ENCODE measurements around the gene HTRA1.

Gene HTRA1

DNA sequence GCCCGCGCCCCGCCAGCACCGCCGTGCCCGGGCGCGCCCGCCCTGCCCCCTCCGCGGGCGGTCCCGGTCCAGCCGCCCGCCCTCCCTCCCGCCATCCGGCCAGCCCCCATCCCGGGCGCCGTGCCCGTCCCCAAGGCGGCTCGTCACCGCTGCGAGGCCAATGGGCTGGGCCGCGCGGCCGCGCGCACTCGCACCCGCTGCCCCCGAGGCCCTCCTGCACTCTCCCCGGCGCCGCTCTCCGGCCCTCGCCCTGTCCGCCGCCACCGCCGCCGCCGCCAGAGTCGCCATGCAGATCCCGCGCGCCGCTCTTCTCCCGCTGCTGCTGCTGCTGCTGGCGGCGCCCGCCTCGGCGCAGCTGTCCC lies at the start of gene HTRA1:
HTRA1 (plus strand) TSS at position 187 of the 362 bp plus-strand sequence; CDS start at position 287, 100 bp downstream.
- DNase-seq, result peak; percentile 52 to 76 (median 67)

DNA sequence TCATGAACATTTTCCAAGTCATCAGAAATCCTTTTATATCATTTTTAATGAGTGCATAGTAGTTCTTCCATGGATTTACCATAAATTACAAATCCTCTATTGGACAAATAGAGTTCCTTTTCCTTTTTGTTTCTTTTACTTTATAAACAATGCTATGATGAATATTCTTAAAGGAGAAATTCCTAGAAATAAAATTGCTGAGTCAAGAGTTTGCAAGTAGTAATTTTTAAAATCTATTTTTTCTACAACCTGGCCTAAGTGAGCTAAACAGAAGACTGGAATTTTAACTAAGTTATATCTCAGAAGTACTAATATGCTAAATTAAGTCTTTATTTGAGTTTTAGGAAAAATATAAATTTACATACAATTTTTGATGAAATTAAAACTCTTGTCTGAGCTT lies 48.0 kb upstream of the HTRA1 start:
- DNase-seq, result no peak

DNA sequence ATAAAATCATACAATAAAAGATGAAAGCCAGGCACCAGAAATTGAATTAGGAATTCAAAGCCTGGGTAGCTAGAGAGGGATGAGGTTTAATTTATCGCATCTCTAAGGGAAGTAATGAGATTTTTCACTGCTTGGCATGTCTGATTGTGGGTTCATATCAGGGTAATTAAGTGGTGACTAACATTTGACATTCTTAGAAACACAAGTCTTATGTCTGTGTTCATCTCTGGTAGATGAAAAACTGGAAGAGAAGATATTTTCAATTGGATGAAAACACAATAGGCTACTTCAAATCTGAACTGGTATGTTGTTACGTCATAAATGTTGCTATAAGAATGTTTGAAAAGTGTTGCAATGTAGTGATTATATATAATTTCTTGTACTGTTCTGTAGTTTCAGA lies 43.7 kb upstream of the HTRA1 start:
- no peak for DNase-seq

DNA sequence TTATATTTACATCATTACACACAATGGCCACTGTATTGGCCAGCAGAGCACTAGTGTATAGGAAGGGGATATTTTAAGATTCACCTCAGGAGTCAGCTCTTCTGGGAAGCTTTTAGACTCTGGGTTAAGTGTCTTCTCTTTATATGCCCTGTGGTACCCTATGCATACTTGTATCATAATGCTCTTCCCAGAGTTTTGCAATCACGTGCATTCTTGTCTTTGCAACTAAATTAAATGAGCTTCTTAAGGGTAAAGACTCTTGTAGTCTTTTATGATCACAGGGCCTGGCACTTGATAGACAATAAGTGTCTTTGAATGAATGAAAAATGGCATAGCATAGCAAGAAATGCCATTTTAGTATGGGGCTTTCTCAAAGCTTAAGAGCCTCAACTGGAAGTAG lies 42.3 kb upstream of the HTRA1 start:
- peak; percentile 41 to 76 (median 58) for DNase-seq

DNA sequence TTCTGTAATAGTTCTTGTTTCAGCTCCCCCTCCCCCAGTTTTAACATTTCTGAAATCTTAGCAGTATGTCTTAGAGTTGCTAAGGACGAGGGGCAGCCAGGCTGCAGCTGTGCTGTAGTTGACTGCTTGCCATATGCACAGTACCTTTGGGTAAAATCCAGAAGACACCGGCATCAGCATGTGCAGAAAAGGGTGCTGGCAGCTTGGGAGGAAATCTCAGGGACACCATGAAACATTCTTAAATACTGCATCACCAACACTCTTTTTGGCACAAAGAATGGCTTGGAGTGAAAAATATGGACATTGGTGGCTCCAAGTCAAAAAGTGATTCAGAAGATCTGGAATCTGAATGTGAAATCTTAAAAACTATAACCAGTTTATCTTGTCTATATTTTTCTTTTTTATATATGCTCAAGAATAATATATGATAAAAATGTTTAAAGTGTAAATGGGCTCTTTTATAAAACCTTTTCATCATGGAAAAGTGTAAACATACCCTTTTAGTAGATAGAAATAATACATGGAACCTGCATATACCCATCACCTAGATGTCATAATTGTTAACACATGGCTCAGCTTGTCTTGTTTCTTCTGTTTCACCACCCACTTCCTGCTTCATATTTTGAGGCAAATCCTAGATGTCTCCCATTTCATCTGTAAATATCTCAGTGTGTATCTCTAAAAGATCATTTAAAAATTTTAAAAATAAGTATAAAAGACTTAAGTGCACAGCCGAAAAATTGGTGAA lies 41.3 kb upstream of the HTRA1 start:
- no peak for DNase-seq

DNA sequence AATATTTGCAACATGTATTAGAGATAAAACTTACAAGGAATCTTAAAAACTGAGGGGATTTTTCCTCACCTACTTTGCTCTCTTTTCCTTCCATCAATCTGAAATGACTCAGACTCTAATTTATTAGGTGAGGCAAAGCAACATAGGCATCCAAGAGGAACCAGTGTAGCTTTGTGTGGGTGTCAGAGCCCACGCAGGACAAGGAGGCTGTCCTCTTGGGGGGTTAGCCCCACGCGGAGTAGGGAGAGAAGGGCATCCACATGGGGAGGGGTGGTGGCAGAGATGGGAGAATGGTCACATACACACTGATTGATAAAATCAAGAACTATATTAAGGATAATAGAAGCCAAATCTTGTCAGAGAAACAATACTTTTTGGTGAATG lies 40.7 kb upstream of the HTRA1 start:
- no peak for DNase-seq

DNA sequence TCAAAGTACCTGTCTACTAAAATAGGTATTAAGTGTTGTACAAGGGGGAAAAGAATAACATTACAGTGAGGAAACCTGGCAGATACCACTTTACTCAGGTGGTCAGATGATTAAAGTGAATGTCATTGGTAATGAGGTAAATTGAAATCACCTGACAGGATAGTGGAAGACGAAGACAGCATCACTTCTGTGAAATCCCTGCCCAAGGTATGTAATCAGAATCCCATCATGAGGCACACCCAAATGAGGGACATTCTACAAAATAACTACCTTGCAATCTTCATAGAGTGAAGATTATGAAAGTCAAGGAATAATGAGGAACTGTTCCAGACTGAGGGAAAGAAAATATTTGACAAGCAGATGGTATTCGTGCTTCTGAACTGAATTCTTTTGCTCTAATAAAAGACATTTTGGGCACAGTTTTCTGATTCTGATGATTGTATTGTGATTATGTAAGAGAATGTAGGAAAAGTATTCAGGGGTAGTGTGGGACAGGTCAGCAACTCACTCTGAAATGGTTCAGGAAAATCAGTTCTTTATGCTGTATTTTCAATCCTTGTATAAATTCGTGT lies 40.2 kb upstream of the HTRA1 start:
- peak in 2 of 3 donors; percentile 11 to 31 for DNase-seq

DNA sequence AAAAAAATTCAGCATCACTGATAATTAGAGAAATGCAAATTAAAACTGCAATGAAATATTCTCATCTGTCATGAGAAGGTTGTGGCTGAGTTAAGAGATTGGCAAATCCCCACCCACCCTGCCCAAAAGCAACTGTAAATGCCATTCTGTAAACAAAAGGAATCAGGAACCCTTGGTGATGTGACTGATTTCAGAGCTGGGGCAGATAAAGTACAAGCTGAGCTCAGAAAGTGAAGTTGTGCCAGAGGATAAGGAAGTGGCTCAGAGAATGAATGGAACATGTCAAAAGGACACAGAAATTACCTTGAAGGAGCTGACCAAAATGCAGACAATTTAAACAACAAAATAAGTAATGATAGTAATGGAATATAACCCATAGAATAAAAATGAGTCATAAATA lies 39.6 kb upstream of the HTRA1 start:
- peak; percentile 71 to 82 (median 76) for DNase-seq

DNA sequence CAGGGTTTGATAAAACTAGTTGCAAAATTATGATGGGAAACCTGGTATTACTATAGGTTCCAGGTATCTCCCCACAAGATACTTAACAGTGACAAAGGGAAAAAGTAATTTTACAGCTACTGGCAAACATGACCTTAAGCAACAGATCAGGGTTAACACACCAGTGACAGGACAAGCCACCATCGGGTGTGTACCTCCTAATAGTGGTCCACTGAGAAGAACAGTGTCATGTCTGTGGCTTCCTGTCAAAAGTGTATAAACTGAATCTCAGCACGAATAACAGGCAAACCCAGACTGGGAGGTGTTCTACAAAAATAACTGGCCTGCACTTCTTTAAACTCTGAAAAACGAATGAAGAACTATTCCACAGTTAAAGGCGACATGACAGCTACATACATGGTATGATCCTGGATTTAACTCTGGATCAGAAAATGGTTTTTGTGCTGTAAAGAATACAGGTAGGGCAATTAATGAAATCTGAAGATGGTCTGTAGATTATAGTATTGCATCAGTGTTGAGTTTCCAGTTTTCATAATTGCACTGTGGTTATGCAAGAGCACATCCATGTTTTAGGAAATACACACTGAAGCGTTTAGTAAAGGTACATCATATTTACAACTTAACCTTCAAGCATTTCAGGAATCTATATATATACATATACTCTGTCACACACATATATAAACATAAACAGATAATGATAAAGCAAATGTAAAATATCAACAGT lies 38.9 kb upstream of the HTRA1 start:
- DNase-seq, result peak in 2 of 3 donors; percentile 31 to 38

DNA sequence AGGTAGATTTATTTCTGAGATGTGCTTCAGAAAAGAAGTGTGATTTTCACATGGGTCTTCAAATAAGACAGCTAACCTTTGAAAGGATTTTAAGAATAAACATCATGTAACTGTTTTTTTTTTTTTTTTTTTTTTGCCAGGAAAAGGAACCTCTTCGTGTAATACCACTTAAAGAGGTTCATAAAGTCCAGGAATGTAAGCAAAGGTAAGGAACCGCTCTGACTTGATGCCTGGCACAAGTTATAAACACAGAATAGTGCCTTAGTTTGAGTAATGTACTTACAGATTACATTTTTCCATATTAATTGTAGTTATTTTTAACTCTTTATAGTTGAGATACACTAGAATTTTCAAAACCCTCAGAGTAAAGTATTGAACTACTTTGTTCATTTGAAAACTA lies 37.3 kb upstream of the HTRA1 start:
- no peak for DNase-seq

DNA sequence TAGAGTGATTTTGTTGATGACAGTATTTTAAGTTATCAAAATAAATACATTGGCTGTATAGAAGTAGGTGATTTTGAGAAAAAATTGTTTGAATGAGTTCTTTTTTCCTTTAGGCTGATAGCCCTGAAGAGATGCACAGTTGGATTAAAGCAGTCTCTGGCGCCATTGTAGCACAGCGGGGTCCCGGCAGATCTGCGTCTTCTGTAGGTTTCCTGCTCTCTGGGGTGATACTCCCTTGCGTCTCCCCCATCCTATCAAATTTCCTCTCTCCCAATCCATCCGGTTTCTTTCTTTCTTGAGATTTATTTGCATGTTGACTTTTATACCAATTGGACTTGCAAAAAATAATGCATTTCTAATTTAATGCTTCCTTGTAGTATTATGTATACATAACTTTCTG lies 34.5 kb upstream of the HTRA1 start:
- DNase-seq, result no peak

DNA sequence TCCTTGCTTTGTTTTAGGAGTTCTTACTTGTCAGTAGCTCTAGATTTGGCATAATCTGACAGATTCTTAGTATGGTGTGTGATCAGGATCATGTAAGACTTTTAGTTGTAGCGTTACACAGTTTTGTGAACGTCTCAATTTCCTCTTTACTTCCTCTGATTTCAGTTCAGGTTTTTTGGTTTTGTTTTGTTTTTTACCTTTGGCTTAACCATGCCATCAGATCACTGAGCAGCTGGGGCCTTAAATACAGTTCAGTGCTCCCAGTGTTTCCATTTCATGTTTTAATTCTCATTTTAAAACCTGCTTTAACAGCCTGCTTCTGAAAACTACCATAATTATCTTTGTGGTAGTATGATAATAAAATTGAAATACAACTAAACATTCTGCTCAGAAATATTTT lies 34.1 kb upstream of the HTRA1 start:
- DNase-seq, result no peak

DNA sequence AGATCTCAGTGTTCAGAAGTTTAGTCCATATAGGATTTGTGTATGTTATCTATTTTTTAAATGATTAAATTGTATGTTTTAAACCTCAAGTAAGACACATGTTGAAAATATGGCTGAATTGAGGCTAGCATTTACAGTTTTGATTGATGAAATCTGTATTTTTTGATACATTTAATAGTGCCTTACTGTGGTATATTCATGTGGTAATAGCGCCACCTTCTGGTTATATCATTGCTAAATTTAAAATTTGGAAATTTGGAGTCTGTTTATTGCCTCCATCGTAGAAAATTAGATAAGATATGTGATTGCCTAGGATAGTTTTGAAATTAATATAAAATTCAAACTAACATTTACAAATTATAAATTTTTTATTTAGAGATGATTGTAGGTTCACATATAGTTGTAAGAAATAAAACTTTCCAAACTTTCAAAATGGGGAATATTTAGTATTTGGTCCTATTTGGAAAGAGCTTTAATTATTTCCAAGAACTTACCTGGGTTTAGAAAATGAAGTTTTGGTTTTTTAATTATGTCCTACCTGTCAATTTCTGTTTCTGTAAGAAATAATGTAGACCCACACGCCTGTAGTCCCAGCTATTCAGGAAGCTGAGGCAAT lies 26.0 kb upstream of the HTRA1 start:
- DNase-seq, result peak; percentile 67 to 87 (median 77)

DNA sequence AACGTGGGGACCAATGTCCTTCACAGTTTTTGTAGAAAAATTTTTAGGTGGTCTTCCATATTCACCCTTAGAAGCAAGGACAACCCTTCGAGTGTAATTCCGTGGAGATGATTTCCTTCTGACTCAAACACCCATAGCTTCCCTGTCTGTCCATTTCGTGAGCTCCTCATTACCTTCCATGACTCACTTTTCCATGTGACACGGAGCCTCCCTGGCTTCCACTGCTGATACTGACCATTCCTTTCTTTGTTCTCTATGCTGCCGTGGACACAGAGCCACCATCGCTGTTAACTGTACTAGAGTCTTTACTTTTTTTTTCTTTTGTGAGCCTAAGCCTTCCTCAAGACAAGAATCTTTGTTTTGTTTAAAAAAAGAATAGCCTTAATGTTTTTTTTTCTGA lies 19.4 kb upstream of the HTRA1 start:
- DNase-seq, result no peak

DNA sequence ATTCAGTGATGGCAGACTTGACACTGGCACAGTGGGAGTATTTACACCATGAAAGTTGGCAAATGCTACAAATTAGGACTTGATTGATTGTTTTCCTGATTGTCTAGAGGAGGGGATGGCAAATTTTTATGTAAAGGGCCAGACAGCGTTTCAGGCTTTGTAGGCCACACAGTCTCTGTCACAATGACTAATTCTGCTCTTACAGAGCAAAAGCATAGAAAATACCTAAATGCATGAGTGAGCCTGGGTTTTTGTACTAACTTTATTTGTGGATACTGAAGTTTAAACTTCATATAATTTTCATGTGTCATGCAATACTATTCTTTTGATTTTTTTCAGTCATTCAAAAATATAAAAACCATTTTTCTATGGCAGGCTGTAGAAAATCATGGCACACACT lies 15.9 kb upstream of the HTRA1 start:
- no peak for DNase-seq

DNA sequence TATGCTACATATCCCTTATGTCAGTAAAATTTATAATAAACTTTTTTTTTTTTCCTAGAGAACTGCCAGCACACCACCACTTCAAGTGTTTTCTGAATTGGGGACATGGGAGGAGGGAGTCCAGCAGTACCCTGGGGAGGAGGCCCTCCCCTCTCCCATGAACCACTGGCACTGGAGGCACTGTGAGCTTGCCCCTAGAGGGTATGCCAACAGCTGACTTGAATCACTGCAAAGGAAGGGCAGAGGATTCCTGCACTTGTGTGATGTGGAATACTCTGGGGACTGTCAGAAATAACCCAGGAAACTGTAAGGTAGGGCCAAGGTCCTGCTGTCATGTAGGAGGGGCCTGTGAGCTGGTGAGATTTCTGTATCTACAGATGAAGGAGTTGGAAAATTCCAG lies 15.4 kb upstream of the HTRA1 start:
- no peak for DNase-seq

DNA sequence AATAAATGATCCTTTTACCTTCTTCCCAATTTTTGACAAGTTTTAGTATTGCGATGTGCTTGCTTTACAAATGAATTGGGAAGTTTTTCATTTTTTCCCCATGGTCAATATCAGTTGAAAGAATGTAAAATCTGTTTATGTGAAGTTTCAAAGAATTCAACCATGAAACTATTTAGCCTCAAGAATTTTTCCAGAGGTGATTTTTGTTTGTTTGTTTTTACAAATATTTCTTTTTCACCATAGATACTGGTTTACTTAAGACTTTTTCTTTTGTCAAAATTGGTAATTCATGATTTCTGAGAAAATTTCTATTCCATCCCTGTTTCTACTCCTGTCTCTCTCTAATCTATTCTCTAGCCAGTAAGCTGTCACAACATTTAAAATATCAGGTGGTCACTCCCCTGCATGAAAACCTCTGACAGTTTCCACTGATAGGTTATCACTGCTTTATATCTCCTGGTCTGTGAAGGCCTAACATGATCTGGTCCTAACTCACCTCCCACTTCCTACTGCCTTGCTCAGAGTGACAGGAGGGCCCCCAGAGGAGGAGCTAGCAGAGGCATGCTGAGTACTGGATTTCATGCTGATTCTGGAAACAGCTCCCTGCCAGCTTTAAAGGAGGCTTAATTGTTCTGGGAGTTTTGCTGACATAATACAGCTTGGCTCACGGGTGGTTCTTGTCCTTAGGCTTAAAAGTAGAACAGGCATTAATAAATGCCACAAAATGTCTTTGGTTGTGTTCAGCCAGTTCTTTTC lies 14.5 kb upstream of the HTRA1 start:
- no peak for DNase-seq

DNA sequence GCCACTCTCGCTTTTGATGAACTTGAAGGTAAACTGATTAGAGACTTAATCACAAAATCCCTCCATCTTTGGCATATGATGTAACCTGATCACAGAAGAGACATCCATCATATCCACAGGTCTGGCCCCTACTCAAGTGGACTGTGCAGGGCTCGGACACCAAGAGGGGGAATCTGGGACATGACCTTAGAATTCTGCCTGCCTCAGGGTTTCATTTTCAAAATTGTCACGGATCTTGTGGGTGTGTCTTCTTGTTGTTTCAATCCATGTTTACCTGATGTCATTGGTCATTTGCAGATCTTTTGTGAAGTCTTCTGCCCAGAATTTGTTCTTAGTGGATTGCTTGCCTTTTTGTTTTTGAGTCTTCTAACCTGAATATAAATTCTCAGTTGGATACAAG lies 12.8 kb upstream of the HTRA1 start:
- DNase-seq, result no peak

DNA sequence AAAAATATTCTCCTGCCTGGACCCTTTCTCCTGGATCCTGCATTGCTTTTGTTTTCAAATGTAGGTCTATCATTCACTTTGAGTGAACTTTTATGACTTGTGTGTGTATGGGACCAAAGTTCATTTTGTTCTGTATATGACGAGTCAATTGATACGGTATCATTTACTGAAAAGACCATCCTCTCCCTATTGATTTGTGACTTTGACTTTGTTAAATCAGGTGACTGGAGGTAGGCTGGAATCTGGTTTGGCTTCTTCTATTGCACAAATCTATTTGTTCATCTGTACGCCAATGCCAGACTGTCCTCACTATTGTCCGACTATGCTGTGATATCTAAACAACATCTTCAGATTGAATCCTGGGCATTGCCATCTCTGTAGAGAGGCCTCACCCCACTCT lies 12.2 kb upstream of the HTRA1 start:
- no peak for DNase-seq

DNA sequence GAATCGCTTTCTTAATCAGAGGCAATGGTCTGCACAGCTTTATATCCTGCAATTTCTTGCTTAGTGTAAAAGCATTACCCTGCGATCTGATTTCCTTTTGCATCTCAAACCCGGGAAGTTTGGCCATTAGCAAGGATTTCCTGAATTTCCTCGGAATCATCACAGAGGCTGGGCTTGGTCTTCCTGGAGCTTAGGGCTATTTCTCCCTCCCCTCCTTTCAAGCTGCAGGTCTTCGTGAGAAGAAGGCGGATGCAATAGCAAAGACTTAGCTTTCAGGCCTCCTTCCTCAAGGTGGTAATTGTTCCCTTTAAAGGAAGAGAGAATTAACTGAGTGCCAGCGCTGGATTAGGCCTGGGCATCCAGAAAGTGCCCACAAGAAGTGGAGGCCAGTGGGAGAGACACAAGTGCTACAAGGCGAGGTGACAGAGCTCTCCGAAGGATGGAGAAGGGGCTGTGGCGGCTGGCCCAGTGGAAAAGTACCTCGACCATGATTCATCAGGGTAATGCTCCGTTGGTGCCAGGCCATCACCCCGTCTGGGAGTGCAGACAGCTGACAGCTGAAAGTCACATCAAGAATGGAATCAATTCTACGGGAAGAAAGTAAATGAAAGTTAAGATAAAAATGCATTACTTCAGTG lies 10.9 kb upstream of the HTRA1 start:
- peak in 1 of 3 donors; percentile 12 for DNase-seq

DNA sequence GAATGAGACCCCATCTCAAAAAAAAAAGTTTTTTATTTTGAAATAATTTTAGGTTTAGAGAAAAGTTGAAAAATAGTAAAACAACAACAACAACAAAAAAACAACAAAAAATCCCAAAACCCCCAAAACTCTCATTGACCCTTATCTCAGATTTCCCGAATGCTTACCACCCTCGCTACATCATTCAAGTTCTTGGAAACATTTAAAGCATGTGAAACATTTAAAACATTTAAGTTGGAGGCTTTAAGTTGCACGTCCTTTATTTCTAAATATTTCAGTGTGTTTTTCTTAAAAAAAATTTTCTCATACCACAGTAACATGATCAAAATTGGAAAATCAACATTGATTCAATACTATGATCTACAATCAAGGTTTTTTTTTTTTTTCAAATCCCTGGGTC lies 7.3 kb upstream of the HTRA1 start:
- DNase-seq, result peak in 1 of 3 donors; percentile 10

DNA sequence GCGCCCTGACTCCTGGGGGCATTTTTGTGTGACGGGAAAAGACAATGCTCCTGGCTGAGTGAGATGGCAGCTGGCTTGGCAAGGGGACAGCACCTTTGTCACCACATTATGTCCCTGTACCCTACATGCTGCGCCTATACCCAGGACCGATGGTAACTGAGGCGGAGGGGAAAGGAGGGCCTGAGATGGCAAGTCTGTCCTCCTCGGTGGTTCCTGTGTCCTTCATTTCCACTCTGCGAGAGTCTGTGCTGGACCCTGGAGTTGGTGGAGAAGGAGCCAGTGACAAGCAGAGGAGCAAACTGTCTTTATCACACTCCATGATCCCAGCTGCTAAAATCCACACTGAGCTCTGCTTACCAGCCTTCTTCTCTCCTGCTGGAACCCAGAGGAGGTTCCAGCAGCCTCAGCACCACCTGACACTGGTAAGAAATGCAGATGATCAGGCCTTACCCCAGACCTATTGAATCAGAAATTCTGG lies 6.7 kb upstream of the HTRA1 start, which contains the start of gene ARMS2:
ARMS2 (plus strand) TSS at position 51 of the 478 bp plus-strand sequence; CDS start at position 126, 75 bp downstream.
- peak in 1 of 3 donors; percentile 11 for DNase-seq

All from suppressor macrophage treated with lipopolysaccharide for 1 hour (primary cell).